ENCODE measurements around the gene SZT2.

SZT2 gene

GRCh38 chr1:43421976-43422750 lies 32.5 kb downstream of the SZT2 start:
- Histone ChIP-seq H3K27me3 (ENCODE audit: control insufficient read depth in 1 of 2, insufficient read depth in 2 of 2, low read length in 2 of 2) (no peaks in the 10 kb centered on the region), H3K27ac (ENCODE audit: low read depth, low read length) (no peak overlapping the region), H3K9ac (ENCODE audit: low read depth in 1 of 2, low read length in 2 of 2) (no peak overlapping the region), H3K36me3 (ENCODE audit: control insufficient read depth in 1 of 2, insufficient read depth in 2 of 2, low read length in 2 of 2) (peaks cover 82 to 96% of the 10 kb centered on the region in 2 donors), H3K9me3 (ENCODE audit: control insufficient read depth in 1 of 2, low read length in 2 of 2) (no peaks in the 10 kb centered on the region), H3K4me1 (ENCODE audit: control insufficient read depth in 1 of 2, insufficient read depth in 2 of 2, low read length in 2 of 2) (no peaks in the 10 kb centered on the region), H3K4me3 (ENCODE audit: low read depth in 1 of 2, low read length in 2 of 2) (no peak overlapping the region)

- Histone ChIP-seq H3K4me1 (ENCODE audit: control insufficient read depth in 1 of 2, insufficient read depth in 2 of 2, low read length in 2 of 2) (peaks cover 0 to 4% of the 10 kb centered on the region in 2 donors), H3K36me3 (ENCODE audit: control insufficient read depth in 1 of 2, insufficient read depth in 2 of 2, low read length in 2 of 2) (peaks cover 82 to 96% of the 10 kb centered on the region in 2 donors), H3K27me3 (ENCODE audit: control insufficient read depth in 1 of 2, insufficient read depth in 2 of 2, low read length in 2 of 2) (no peaks in the 10 kb centered on the region), H3K9ac (ENCODE audit: low read depth in 1 of 2, low read length in 2 of 2) (no peak overlapping the region), H3K27ac (ENCODE audit: low read depth, low read length) (peak overlapping the region; percentile 7), H3K4me3 (ENCODE audit: low read depth in 1 of 2, low read length in 2 of 2) (no peak overlapping the region), H3K9me3 (ENCODE audit: control insufficient read depth in 1 of 2, low read length in 2 of 2) (no peaks in the 10 kb centered on the region)
Measured at GRCh38 chr1:43422995-43423671, 33.4 kb downstream of the SZT2 start.

- Histone ChIP-seq H3K27me3 (ENCODE audit: control insufficient read depth in 1 of 2, insufficient read depth in 2 of 2, low read length in 2 of 2) (no peaks in the 10 kb centered on the region), H3K4me3 (ENCODE audit: low read depth in 1 of 2, low read length in 2 of 2) (no peak overlapping the region), H3K9me3 (ENCODE audit: control insufficient read depth in 1 of 2, low read length in 2 of 2) (no peaks in the 10 kb centered on the region), H3K27ac (ENCODE audit: low read depth, low read length) (peak overlapping the region; percentile 7), H3K36me3 (ENCODE audit: control insufficient read depth in 1 of 2, insufficient read depth in 2 of 2, low read length in 2 of 2) (peaks cover 85 to 97% of the 10 kb centered on the region in 2 donors), H3K9ac (ENCODE audit: low read depth in 1 of 2, low read length in 2 of 2) (no peak overlapping the region), H3K4me1 (ENCODE audit: control insufficient read depth in 1 of 2, insufficient read depth in 2 of 2, low read length in 2 of 2) (peaks cover 0 to 4% of the 10 kb centered on the region in 2 donors)
Measured at GRCh38 chr1:43423672-43424550, 34.2 kb downstream of the SZT2 start.

- no peak overlapping the region for H3K4me3 ChIP-seq (ENCODE audit: low read depth in 1 of 2, low read length in 2 of 2)
- H3K27me3 ChIP-seq (ENCODE audit: control insufficient read depth in 1 of 2, insufficient read depth in 2 of 2, low read length in 2 of 2) = no peaks in the 10 kb centered on the region
- no peak overlapping the region for H3K9ac ChIP-seq (ENCODE audit: low read depth in 1 of 2, low read length in 2 of 2)
- H3K27ac ChIP-seq (ENCODE audit: low read depth, low read length) = no peak overlapping the region
- H3K36me3 ChIP-seq (ENCODE audit: control insufficient read depth in 1 of 2, insufficient read depth in 2 of 2, low read length in 2 of 2) = peaks cover 84 to 96% of the 10 kb centered on the region in 2 donors
- no peaks in the 10 kb centered on the region for H3K9me3 ChIP-seq (ENCODE audit: control insufficient read depth in 1 of 2, low read length in 2 of 2)
- peaks cover 0 to 4% of the 10 kb centered on the region in 2 donors for H3K4me1 ChIP-seq (ENCODE audit: control insufficient read depth in 1 of 2, insufficient read depth in 2 of 2, low read length in 2 of 2)
Measured at GRCh38 chr1:43425045-43425444, 35.3 kb downstream of the SZT2 start.

GRCh38 chr1:43426221-43426620 lies 36.5 kb downstream of the SZT2 start:
- H3K36me3 ChIP-seq (ENCODE audit: control insufficient read depth in 1 of 2, insufficient read depth in 2 of 2, low read length in 2 of 2) = peaks cover 83 to 96% of the 10 kb centered on the region in 2 donors
- H3K9ac ChIP-seq (ENCODE audit: low read depth in 1 of 2, low read length in 2 of 2) = no peak overlapping the region

GRCh38 chr1:43427524-43427923 lies 37.8 kb downstream of the SZT2 start:
- Histone ChIP-seq H3K27me3 (ENCODE audit: control insufficient read depth in 1 of 2, insufficient read depth in 2 of 2, low read length in 2 of 2) (no peaks in the 10 kb centered on the region), H3K36me3 (ENCODE audit: control insufficient read depth in 1 of 2, insufficient read depth in 2 of 2, low read length in 2 of 2) (peaks cover 81 to 98% of the 10 kb centered on the region in 2 donors), H3K4me3 (ENCODE audit: low read depth in 1 of 2, low read length in 2 of 2) (no peak overlapping the region), H3K9ac (ENCODE audit: low read depth in 1 of 2, low read length in 2 of 2) (no peak overlapping the region), H3K9me3 (ENCODE audit: control insufficient read depth in 1 of 2, low read length in 2 of 2) (no peaks in the 10 kb centered on the region), H3K27ac (ENCODE audit: low read depth, low read length) (no peak overlapping the region), H3K4me1 (ENCODE audit: control insufficient read depth in 1 of 2, insufficient read depth in 2 of 2, low read length in 2 of 2) (peaks cover 0 to 4% of the 10 kb centered on the region in 2 donors)

More at GRCh38 chr1:43426221-43426620, 36.5 kb downstream of the SZT2 start:
- peaks cover 0 to 4% of the 10 kb centered on the region in 2 donors for H3K4me1 ChIP-seq (ENCODE audit: control insufficient read depth in 1 of 2, insufficient read depth in 2 of 2, low read length in 2 of 2)
- H3K9me3 ChIP-seq (ENCODE audit: control insufficient read depth in 1 of 2, low read length in 2 of 2) = no peaks in the 10 kb centered on the region
- H3K27ac ChIP-seq (ENCODE audit: low read depth, low read length) = no peak overlapping the region
- no peaks in the 10 kb centered on the region for H3K27me3 ChIP-seq (ENCODE audit: control insufficient read depth in 1 of 2, insufficient read depth in 2 of 2, low read length in 2 of 2)
- H3K4me3 ChIP-seq (ENCODE audit: low read depth in 1 of 2, low read length in 2 of 2) = no peak overlapping the region

- H3K27me3 ChIP-seq (ENCODE audit: control insufficient read depth in 1 of 2, insufficient read depth in 2 of 2, low read length in 2 of 2) = no peaks in the 10 kb centered on the region
- H3K27ac ChIP-seq (ENCODE audit: low read depth, low read length) = no peak overlapping the region
- no peak overlapping the region for H3K4me3 ChIP-seq (ENCODE audit: low read depth in 1 of 2, low read length in 2 of 2)
- H3K9me3 ChIP-seq (ENCODE audit: control insufficient read depth in 1 of 2, low read length in 2 of 2) = no peaks in the 10 kb centered on the region
- no peak overlapping the region for H3K9ac ChIP-seq (ENCODE audit: low read depth in 1 of 2, low read length in 2 of 2)
- H3K36me3 ChIP-seq (ENCODE audit: control insufficient read depth in 1 of 2, insufficient read depth in 2 of 2, low read length in 2 of 2) = peaks cover 81 to 98% of the 10 kb centered on the region in 2 donors
- H3K4me1 ChIP-seq (ENCODE audit: control insufficient read depth in 1 of 2, insufficient read depth in 2 of 2, low read length in 2 of 2) = peaks cover 0 to 4% of the 10 kb centered on the region in 2 donors
Measured at GRCh38 chr1:43427941-43428340, 38.2 kb downstream of the SZT2 start.

- H3K4me1 ChIP-seq (ENCODE audit: control insufficient read depth in 1 of 2, insufficient read depth in 2 of 2, low read length in 2 of 2) = peaks cover 0 to 16% of the 10 kb centered on the region in 2 donors
- H3K9ac ChIP-seq (ENCODE audit: low read depth in 1 of 2, low read length in 2 of 2) = no peak overlapping the region
- no peaks in the 10 kb centered on the region for H3K9me3 ChIP-seq (ENCODE audit: control insufficient read depth in 1 of 2, low read length in 2 of 2)
- no peak overlapping the region for H3K4me3 ChIP-seq (ENCODE audit: low read depth in 1 of 2, low read length in 2 of 2)
- H3K27ac ChIP-seq (ENCODE audit: low read depth, low read length) = no peak overlapping the region
- peaks cover 78 to 98% of the 10 kb centered on the region in 2 donors for H3K36me3 ChIP-seq (ENCODE audit: control insufficient read depth in 1 of 2, insufficient read depth in 2 of 2, low read length in 2 of 2)
- no peaks in the 10 kb centered on the region for H3K27me3 ChIP-seq (ENCODE audit: control insufficient read depth in 1 of 2, insufficient read depth in 2 of 2, low read length in 2 of 2)
Measured at GRCh38 chr1:43430831-43431230, 41.1 kb downstream of the SZT2 start.

- no peaks in the 10 kb centered on the region for H3K9me3 ChIP-seq (ENCODE audit: control insufficient read depth in 1 of 2, low read length in 2 of 2)
- no peaks in the 10 kb centered on the region for H3K27me3 ChIP-seq (ENCODE audit: control insufficient read depth in 1 of 2, insufficient read depth in 2 of 2, low read length in 2 of 2)
- H3K9ac ChIP-seq (ENCODE audit: low read depth in 1 of 2, low read length in 2 of 2) = no peak overlapping the region
- no peak overlapping the region for H3K4me3 ChIP-seq (ENCODE audit: low read depth in 1 of 2, low read length in 2 of 2)
- H3K27ac ChIP-seq (ENCODE audit: low read depth, low read length) = no peak overlapping the region
- H3K4me1 ChIP-seq (ENCODE audit: control insufficient read depth in 1 of 2, insufficient read depth in 2 of 2, low read length in 2 of 2) = peaks cover 0 to 17% of the 10 kb centered on the region in 2 donors
- H3K36me3 ChIP-seq (ENCODE audit: control insufficient read depth in 1 of 2, insufficient read depth in 2 of 2, low read length in 2 of 2) = peaks cover 72 to 98% of the 10 kb centered on the region in 2 donors
Measured at GRCh38 chr1:43431676-43432075, 42.0 kb downstream of the SZT2 start.
